ENCODE data around the gene FUCA2. TPM values are rescaled to one million over a fixed set of nuclear protein-coding genes. Genes with fewer than 3 reads are reported as not detected.

FUCA2 gene
- polyA plus RNA-seq, 1 experiment = 66.8 TPM

DNA sequence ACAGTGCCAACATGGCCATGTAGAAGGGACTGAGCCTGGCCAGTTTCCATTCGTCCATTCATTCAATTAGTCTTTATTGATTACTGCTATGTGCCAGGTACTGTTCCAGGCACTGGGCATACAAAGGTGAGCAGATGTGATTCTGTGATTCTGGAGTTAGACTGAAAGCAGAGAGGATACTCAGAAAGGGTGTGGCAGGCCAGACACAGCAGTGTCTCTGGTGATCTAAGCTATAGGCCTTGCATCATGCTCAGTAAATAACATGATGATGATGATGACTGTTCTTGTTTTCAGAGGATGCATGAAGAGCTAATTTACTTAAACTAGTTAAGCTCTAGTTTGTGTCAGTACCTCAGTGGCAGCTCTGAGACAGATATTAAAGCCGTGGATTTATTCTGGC lies 31.4 kb upstream of the FUCA2 start:
- POLR2A ChIA-PET = no interaction called here

DNA sequence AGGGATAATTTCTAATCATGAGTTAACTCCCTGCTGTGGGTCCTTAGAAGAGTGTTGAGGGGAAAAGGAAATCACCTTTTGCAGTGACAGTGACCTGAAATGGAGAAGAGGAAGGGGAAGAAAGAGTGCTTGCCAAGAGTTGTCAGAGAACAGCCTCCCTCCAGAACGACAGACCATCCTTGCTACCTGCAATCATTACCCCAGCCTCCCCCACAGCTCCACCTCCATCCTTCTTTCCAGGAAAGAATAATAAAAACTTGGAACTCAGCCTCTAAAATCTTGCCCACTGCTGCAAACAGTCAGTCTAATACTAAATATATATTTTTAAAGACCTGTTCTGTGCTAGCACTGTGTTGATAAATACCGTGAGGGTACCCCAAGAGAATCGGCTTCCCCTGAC lies 28.7 kb upstream of the FUCA2 start:
- Histone ChIP-seq H3K27ac (ENCODE audit: low read depth, low read length) (no peak overlapping the region), H3K27me3 (ENCODE audit: control insufficient read depth, insufficient read depth, low read length) (no peaks in the 10 kb centered on the region), H3K4me3 (ENCODE audit: low read depth, low read length) (no peak overlapping the region), H3K9me3 (ENCODE audit: control insufficient read depth, insufficient read depth, low read length) (no peaks in the 10 kb centered on the region)
- no peak for TF ChIP-seq CTCF (IDR thresholded peaks at IDR 0.05; ENCODE audit: low read depth, low read length)
- DNase-seq (ENCODE audit: low read depth, low spot score) = no peak
- ChIA-PET POLR2A (no interaction called here), CTCF (no interaction called here)

More for the DNA sequence above, 31.4 kb upstream of the FUCA2 start:
- H3K4me3 ChIP-seq (ENCODE audit: low read depth, low read length) = no peak overlapping the region
- H3K27me3 ChIP-seq (ENCODE audit: control insufficient read depth, insufficient read depth, low read length) = no peaks in the 10 kb centered on the region
- no peaks in the 10 kb centered on the region for H3K9me3 ChIP-seq (ENCODE audit: control insufficient read depth, insufficient read depth, low read length)
- no peak overlapping the region for H3K27ac ChIP-seq (ENCODE audit: low read depth, low read length)
- CTCF ChIA-PET = no interaction called here
- TF ChIP-seq CTCF (IDR thresholded peaks at IDR 0.05; ENCODE audit: low read depth, low read length) = no peak
- DNase-seq (ENCODE audit: low read depth, low spot score) = no peak

DNA sequence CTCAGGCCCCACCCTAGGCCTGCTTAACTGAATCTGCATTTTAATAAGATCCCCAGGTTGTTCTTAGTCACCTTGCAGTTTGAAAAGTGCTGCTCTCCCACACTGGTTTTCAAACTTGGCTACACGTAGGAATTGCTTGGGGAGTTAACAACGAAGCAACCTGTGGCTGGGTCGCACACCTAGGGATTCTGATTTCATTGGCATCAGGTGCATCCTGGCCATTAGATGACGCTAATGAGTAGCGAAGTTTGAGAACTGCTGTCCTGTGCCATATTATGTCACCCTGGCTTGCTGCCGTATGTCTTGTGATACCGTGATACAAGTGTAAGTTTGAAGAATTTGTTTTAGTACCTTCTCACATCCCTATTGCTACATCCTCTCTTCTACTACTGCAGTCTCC lies 28.2 kb upstream of the FUCA2 start:
- POLR2A ChIA-PET = no interaction called here
- H3K4me3 ChIP-seq (ENCODE audit: low read depth, low read length) = no peak overlapping the region
- no peaks in the 10 kb centered on the region for H3K9me3 ChIP-seq (ENCODE audit: control insufficient read depth, insufficient read depth, low read length)
- H3K27ac ChIP-seq (ENCODE audit: low read depth, low read length) = no peak overlapping the region
- no peaks in the 10 kb centered on the region for H3K27me3 ChIP-seq (ENCODE audit: control insufficient read depth, insufficient read depth, low read length)
- DNase-seq (ENCODE audit: low read depth, low spot score) = no peak
- CTCF ChIA-PET = no interaction called here
- no peak for TF ChIP-seq CTCF (IDR thresholded peaks at IDR 0.05; ENCODE audit: low read depth, low read length)

- no peak for DNase-seq (ENCODE audit: low read depth, low spot score)
- ChIA-PET POLR2A (no interaction called here), CTCF (interaction anchor here (0.6 to 1.4 kb wide), 2 partner anchors 12 to 36 kb away, joined by 3 read pairs; no protein-coding TSS in a partner anchor)
- no peaks in the 10 kb centered on the region for H3K9me3 ChIP-seq (ENCODE audit: control insufficient read depth, insufficient read depth, low read length)
- TF ChIP-seq CTCF (IDR thresholded peaks at IDR 0.05; ENCODE audit: low read depth, low read length) = no peak
- H3K27ac ChIP-seq (ENCODE audit: low read depth, low read length) = no peak overlapping the region
- H3K4me3 ChIP-seq (ENCODE audit: low read depth, low read length) = no peak overlapping the region
- no peaks in the 10 kb centered on the region for H3K27me3 ChIP-seq (ENCODE audit: control insufficient read depth, insufficient read depth, low read length)
Observed at GRCh38 chr6:143539106-143539505, 27.6 kb upstream of the FUCA2 start.

DNA sequence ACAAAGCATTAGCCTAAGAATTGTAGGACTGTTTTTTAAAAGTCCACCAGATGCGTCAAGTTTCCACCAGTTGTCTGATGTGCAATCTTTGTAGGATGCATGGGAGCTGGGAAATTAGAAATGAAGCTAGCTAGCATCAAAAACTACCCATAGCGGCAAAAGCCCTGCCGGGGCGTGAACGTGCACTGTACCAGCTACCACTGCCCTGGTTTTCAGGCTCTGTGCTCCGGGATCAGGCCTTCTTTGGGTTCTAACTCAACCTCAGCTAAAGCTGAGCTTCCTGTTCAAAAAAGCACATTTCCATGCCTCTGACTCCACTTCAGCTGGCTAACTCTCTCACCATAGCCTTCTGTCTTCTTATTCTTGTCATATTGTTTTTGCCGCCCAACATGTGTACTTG lies 26.9 kb upstream of the FUCA2 start:
- no peak overlapping the region for H3K4me3 ChIP-seq (ENCODE audit: low read depth, low read length)
- no peaks in the 10 kb centered on the region for H3K27me3 ChIP-seq (ENCODE audit: control insufficient read depth, insufficient read depth, low read length)
- DNase-seq (ENCODE audit: low read depth, low spot score) = no peak
- CTCF ChIA-PET = interaction anchor here (0.6 to 1.4 kb wide), 4 partner anchors 9 to 322 kb away, joined by 3 read pairs; no protein-coding TSS in a partner anchor
- POLR2A ChIA-PET = no interaction called here
- H3K27ac ChIP-seq (ENCODE audit: low read depth, low read length) = no peak overlapping the region
- no peak for TF ChIP-seq CTCF (IDR thresholded peaks at IDR 0.05; ENCODE audit: low read depth, low read length)
- H3K9me3 ChIP-seq (ENCODE audit: control insufficient read depth, insufficient read depth, low read length) = no peaks in the 10 kb centered on the region
